RKO (cell line): ENCODE measurements around the gene C3orf70.

Experiments used
- DNase-seq: peaks from one replicate; pipeline ENCODE4 v3.0.0-alpha.2; 2016; ENCODE audit warnings: low spot score

C3orf70 gene

DNA sequence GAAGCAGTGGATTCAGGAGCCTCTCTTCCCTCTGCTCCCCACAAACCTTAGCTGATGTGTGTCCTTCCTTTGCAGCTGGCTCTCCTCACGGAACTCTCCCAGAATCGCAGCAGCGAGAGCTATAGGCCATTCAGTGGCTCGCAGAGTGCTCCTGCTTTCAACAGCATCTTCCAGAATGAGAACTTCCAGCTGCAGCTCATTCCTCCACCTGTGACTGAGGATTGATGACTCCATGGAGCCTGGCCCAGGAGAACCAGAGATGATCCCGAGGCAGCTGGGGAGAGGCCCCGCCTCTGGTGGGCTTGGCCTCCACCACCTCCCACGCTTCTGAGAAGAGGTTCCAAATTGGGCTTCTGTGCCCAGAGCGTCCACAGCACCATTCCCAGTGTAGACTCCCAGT is 101.1 kb downstream of the C3orf70 start:
- no peak for DNase-seq

- DNase-seq, result no peak
Observed at GRCh38 chr3:185049710-185050109, 103.2 kb downstream of the C3orf70 start.

GRCh38 chr3:185046603-185047002 is 106.3 kb downstream of the C3orf70 start:
- no peak for DNase-seq

DNA sequence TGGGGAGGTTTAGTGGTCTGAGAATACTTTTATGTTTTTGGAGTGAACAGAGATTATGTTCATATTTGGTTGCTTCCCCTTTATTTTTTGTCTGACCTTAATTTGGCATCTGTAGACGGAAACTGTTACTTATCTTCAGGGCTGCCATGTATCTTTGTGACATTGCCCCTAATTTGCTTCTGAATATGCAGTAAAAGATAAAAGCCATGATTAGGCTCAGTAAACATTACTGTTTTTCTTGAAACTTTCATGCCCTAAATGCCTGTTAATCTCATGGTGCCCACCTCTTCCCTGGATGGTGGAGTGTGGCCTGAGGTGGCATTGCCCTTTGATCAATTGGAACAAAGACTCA is 106.7 kb downstream of the C3orf70 start:
- DNase-seq, result no peak

- no peak for DNase-seq
Observed at GRCh38 chr3:185042312-185043050, 110.4 kb downstream of the C3orf70 start.

DNA sequence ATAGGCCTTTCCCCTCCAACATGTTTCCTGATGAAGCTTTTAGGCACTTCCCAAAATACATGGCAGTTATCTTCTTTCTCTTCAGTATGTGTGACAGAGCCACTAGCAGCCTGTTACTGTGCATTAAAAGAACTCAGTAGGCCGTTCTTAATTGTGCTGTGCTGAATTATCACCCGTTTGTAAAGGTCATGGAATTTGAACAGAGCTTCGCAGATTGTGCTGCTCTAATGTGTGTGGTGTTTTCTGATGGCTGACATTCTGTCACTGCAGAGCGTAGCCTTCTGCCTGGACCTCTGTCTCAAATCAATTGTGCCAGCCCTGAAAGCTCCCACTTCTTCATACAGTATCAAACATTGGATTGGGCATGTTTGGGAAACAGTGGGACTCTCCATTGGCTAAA is 111.3 kb downstream of the C3orf70 start:
- DNase-seq, result no peak

DNA sequence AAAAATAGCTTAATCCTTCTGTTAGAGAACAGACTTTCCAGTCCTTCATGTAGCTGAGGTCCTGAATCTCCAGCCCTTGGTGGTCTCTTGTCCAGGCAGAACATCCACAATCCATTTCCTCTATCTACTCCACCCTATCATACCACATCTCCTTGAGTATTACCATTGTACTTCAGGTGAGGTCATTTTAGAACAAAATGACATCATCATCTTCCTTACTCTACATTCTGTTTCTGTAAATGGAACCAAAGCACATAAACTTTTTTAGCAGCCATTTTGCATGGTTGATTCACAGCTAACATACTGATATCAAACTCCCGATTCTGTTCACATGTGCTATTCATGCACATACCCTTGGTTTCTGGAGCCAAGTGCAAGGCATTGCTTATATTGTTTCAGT is 112.4 kb downstream of the C3orf70 start:
- DNase-seq, result no peak

DNA sequence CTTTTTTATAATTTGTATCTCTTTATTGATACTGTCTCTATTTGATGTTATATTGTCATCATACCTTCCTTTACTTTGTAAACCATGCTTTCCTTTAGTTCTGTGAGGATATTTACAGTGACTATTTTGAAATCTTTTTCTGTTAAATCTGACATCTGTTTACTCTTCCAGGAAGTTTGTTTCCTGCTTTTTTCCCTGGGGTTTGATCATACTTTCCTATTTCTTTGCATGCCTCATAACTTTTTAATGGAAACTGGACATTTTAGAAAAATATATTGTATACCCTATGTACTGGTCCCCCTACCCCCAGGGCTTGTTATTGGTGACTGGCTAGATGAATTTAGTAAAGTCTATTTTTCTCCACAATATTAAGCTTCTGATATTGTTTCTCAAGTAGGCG is 115.1 kb downstream of the C3orf70 start:
- no peak for DNase-seq

GRCh38 chr3:185030951-185031350 is 121.9 kb downstream of the C3orf70 start:
- no peak for DNase-seq

GRCh38 chr3:185030399-185030798 is 122.5 kb downstream of the C3orf70 start:
- DNase-seq, result no peak

GRCh38 chr3:185029086-185029485 is 123.8 kb downstream of the C3orf70 start:
- DNase-seq, result no peak

DNA sequence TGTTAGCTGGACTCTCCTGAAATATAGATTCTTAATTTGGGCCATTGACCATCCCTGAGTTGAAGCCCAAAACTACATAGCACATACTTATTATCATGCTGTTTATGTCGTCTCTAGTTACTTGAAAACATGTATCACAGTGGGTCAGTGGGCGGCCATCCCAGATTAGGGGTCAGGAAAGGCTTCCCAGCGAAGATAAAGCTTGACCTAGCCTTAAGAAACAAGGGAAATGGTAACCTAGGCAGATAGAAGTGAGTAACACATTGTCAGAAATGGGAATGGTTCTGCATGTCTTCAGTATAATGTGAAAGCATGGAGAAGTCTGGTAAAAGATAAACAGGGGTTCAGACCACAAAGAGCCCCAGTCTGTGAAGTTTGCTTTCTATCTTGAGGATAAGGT is 124.7 kb downstream of the C3orf70 start:
- DNase-seq, result no peak
